Measurements from ENCODE around the gene DNAJB8. TPM values are rescaled to one million over a fixed set of nuclear protein-coding genes. Genes with fewer than 3 reads are reported as not detected.

DNAJB8 gene
- total and polyA plus RNA-seq, 9 of the 15 experiments (the other 6 are each of a cell fraction or from before 2014, with no cell fraction given), result not detected

- TF ChIP-seq CHD7 (IDR thresholded peaks at IDR 0.05; ENCODE audit: low read depth, low read length) (no peak), EWSR1 (IDR thresholded peaks at IDR 0.05; ENCODE audit: borderline replicate concordance, low read depth, partially characterized antibody) (no peak), ZNF263 (CRISPR knock-in tag; IDR thresholded peaks at IDR 0.05; ENCODE audit: borderline replicate concordance) (no peak), SREBF1 (IDR thresholded peaks at IDR 0.05; ENCODE audit: borderline replicate concordance, low read depth, low read length) (no peak), POLR2A (conservative IDR thresholded peaks at IDR 0.05) (peak; percentile 40), AFF1 (IDR thresholded peaks at IDR 0.05; ENCODE audit: low read depth in 1 of 2, partially characterized antibody in 2 of 2) (no peak), CEBPG (CRISPR knock-in tag; IDR thresholded peaks at IDR 0.05) (peak; percentile 89), CEBPG (tag; conservative IDR thresholded peaks at IDR 0.05 in 1 of 2, IDR thresholded peaks at IDR 0.05 in 1 of 2) (peak; percentile 79 to 88), RUNX1 (IDR thresholded peaks at IDR 0.05; ENCODE audit: low read depth) (no peak), EGR1 (conservative IDR thresholded peaks at IDR 0.05) (no peak), PRPF4 (IDR thresholded peaks at IDR 0.05; ENCODE audit: insufficient read depth, low read depth, low read length, poor library complexity, severe bottlenecking) (no peak), ZNF41 (CRISPR knock-in tag; conservative IDR thresholded peaks at IDR 0.05) (0 out of 2 replicates have a peak, but pooled peaks have one; percentile 2)
These were observed 50.0 kb downstream of the DNAJB8 start (continued) for GRCh38 chr3:128416578-128417211.

All from K562 (cell line).